ENCODE results near the gene SMAGP.
A peak's percentile ranks its signal among the peaks of the same experiment; 100 is the strongest.

Gene SMAGP

GRCh38 chr12:51209259-51209658 lies 61.0 kb downstream of the SMAGP start:
- WGBS, 2 donors (ENCODE audit: extremely low coverage in 2 of 2, insufficient read length in 2 of 2, insufficient replicate concordance in 1 of 2) = no CpG with 5 or more reads among the region's 2 CpGs
- no peaks in the 10 kb centered on the region for H3K27me3 ChIP-seq (ENCODE audit: control insufficient read depth in 3 of 3, insufficient read depth in 3 of 3, low read depth in 1 of 3, low read length in 3 of 3)
- no peaks in the 10 kb centered on the region for H3K36me3 ChIP-seq (replicated peaks in 1 of 2; ENCODE audit: control insufficient read depth in 2 of 2, insufficient read depth in 2 of 2, low read length in 2 of 2)
- H3K9me3 ChIP-seq (replicated peaks in 1 of 2; ENCODE audit: control insufficient read depth in 2 of 2, insufficient read depth in 1 of 2, low read depth in 1 of 2, low read length in 2 of 2) = no peaks in the 10 kb centered on the region
- H3K9ac ChIP-seq (ENCODE audit: low read depth, low read length, poor library complexity) = no peak overlapping the region
- H2BK12ac ChIP-seq (ENCODE audit: low read length) = no peak overlapping the region
- H3K18ac ChIP-seq (ENCODE audit: low read length) = no peak overlapping the region
- no peak overlapping the region for H4K91ac ChIP-seq (ENCODE audit: low read depth, low read length, poor library complexity)
- H2AK5ac ChIP-seq (ENCODE audit: low read depth, low read length) = no peak overlapping the region
- H3K79me1 ChIP-seq (ENCODE audit: low read depth, low read length) = no peaks in the 10 kb centered on the region
- no peaks in the 10 kb centered on the region for H3K4me1 ChIP-seq (ENCODE audit: control insufficient read depth in 2 of 2, insufficient read depth in 1 of 2, low read depth in 1 of 2, low read length in 2 of 2)
- no peak for DNase-seq (ENCODE audit: low spot score)
- H3K4me3 ChIP-seq (ENCODE audit: low read length in 2 of 2) = no peak overlapping the region
- no peak overlapping the region for H2BK5ac ChIP-seq (ENCODE audit: low read length)
- H2BK15ac ChIP-seq (ENCODE audit: low read length) = no peak overlapping the region
- H2BK120ac ChIP-seq (ENCODE audit: low read depth, low read length) = no peak overlapping the region
- no peak overlapping the region for H3K27ac ChIP-seq (replicated peaks; ENCODE audit: low read length)
- no peak overlapping the region for H4K8ac ChIP-seq (ENCODE audit: low read depth, low read length)
- no peak overlapping the region for H3K23ac ChIP-seq (ENCODE audit: low read depth, low read length, poor library complexity)
- H2AFZ ChIP-seq (ENCODE audit: low read length) = no peak overlapping the region
- H3K4ac ChIP-seq (ENCODE audit: low read length) = no peak overlapping the region
- no peak overlapping the region for H3K14ac ChIP-seq (ENCODE audit: low read length)
- no peak overlapping the region for H3K4me2 ChIP-seq (ENCODE audit: insufficient read depth, low read length, poor library complexity, severe bottlenecking)

- no peak overlapping the region for H2BK5ac ChIP-seq (ENCODE audit: low read length)
- no peak overlapping the region for H3K23ac ChIP-seq (ENCODE audit: low read depth, low read length, poor library complexity)
- no peaks in the 10 kb centered on the region for H3K4me1 ChIP-seq (ENCODE audit: control insufficient read depth in 2 of 2, insufficient read depth in 1 of 2, low read depth in 1 of 2, low read length in 2 of 2)
- no peak overlapping the region for H2BK12ac ChIP-seq (ENCODE audit: low read length)
- H3K18ac ChIP-seq (ENCODE audit: low read length) = no peak overlapping the region
- no peak overlapping the region for H3K9ac ChIP-seq (ENCODE audit: low read depth, low read length, poor library complexity)
- H2BK15ac ChIP-seq (ENCODE audit: low read length) = no peak overlapping the region
- H2BK120ac ChIP-seq (ENCODE audit: low read depth, low read length) = no peak overlapping the region
- H4K8ac ChIP-seq (ENCODE audit: low read depth, low read length) = no peak overlapping the region
- H3K27ac ChIP-seq (replicated peaks; ENCODE audit: low read length) = no peak overlapping the region
- H3K4me3 ChIP-seq (ENCODE audit: low read length in 2 of 2) = no peak overlapping the region
- no peaks in the 10 kb centered on the region for H3K79me1 ChIP-seq (ENCODE audit: low read depth, low read length)
- H3K4ac ChIP-seq (ENCODE audit: low read length) = no peak overlapping the region
- no peaks in the 10 kb centered on the region for H3K9me3 ChIP-seq (replicated peaks in 1 of 2; ENCODE audit: control insufficient read depth in 2 of 2, insufficient read depth in 1 of 2, low read depth in 1 of 2, low read length in 2 of 2)
- H3K14ac ChIP-seq (ENCODE audit: low read length) = no peak overlapping the region
- no peak overlapping the region for H3K4me2 ChIP-seq (ENCODE audit: insufficient read depth, low read length, poor library complexity, severe bottlenecking)
- no peaks in the 10 kb centered on the region for H3K27me3 ChIP-seq (ENCODE audit: control insufficient read depth in 3 of 3, insufficient read depth in 3 of 3, low read depth in 1 of 3, low read length in 3 of 3)
- H4K91ac ChIP-seq (ENCODE audit: low read depth, low read length, poor library complexity) = no peak overlapping the region
- H2AK5ac ChIP-seq (ENCODE audit: low read depth, low read length) = no peak overlapping the region
- DNase-seq (ENCODE audit: low spot score) = no peak
- H3K36me3 ChIP-seq (replicated peaks in 1 of 2; ENCODE audit: control insufficient read depth in 2 of 2, insufficient read depth in 2 of 2, low read length in 2 of 2) = no peaks in the 10 kb centered on the region
- H2AFZ ChIP-seq (ENCODE audit: low read length) = no peak overlapping the region
- WGBS, 2 donors (ENCODE audit: extremely low coverage in 2 of 2, insufficient read length in 2 of 2, insufficient replicate concordance in 1 of 2) = no CpG with 5 or more reads among the region's 7 CpGs
These were observed 62.1 kb downstream of the SMAGP start for GRCh38 chr12:51208016-51208660.

GRCh38 chr12:51205350-51205749 lies 64.9 kb downstream of the SMAGP start:
- H3K27ac ChIP-seq (replicated peaks; ENCODE audit: low read length) = no peak overlapping the region

GRCh38 chr12:51202718-51203117 lies 67.5 kb downstream of the SMAGP start:
- Histone ChIP-seq H3K18ac (ENCODE audit: low read length) (no peak overlapping the region), H2AK5ac (ENCODE audit: low read depth, low read length) (no peak overlapping the region), H3K9ac (ENCODE audit: low read depth, low read length, poor library complexity) (no peak overlapping the region), H4K8ac (ENCODE audit: low read depth, low read length) (no peak overlapping the region), H2BK15ac (ENCODE audit: low read length) (no peak overlapping the region), H3K36me3 (replicated peaks in 1 of 2; ENCODE audit: control insufficient read depth in 2 of 2, insufficient read depth in 2 of 2, low read length in 2 of 2) (no peaks in the 10 kb centered on the region), H3K14ac (ENCODE audit: low read length) (no peak overlapping the region), H3K4ac (ENCODE audit: low read length) (no peak overlapping the region), H3K79me1 (ENCODE audit: low read depth, low read length) (no peaks in the 10 kb centered on the region), H2BK120ac (ENCODE audit: low read depth, low read length) (no peak overlapping the region), H3K4me3 (ENCODE audit: low read length in 2 of 2) (no peak overlapping the region), H3K27ac (replicated peaks; ENCODE audit: low read length) (no peak overlapping the region), H3K9me3 (replicated peaks in 1 of 2; ENCODE audit: control insufficient read depth in 2 of 2, insufficient read depth in 1 of 2, low read depth in 1 of 2, low read length in 2 of 2) (no peaks in the 10 kb centered on the region), H4K91ac (ENCODE audit: low read depth, low read length, poor library complexity) (no peak overlapping the region), H2AFZ (ENCODE audit: low read length) (no peak overlapping the region), H3K4me1 (ENCODE audit: control insufficient read depth in 2 of 2, insufficient read depth in 1 of 2, low read depth in 1 of 2, low read length in 2 of 2) (peaks cover 0 to 3% of the 10 kb centered on the region in 2 donors), H2BK12ac (ENCODE audit: low read length) (no peak overlapping the region), H3K27me3 (ENCODE audit: control insufficient read depth in 3 of 3, insufficient read depth in 3 of 3, low read depth in 1 of 3, low read length in 3 of 3) (no peaks in the 10 kb centered on the region), H3K4me2 (ENCODE audit: insufficient read depth, low read length, poor library complexity, severe bottlenecking) (no peak overlapping the region), H3K23ac (ENCODE audit: low read depth, low read length, poor library complexity) (no peak overlapping the region), H2BK5ac (ENCODE audit: low read length) (no peak overlapping the region)
- no peak for DNase-seq (ENCODE audit: low spot score)
- WGBS, 2 donors (ENCODE audit: extremely low coverage in 2 of 2, insufficient read length in 2 of 2, insufficient replicate concordance in 1 of 2) = no CpG with 5 or more reads among the region's 5 CpGs

More at GRCh38 chr12:51205350-51205749, 64.9 kb downstream of the SMAGP start:
- H2BK5ac ChIP-seq (ENCODE audit: low read length) = no peak overlapping the region
- no peaks in the 10 kb centered on the region for H3K27me3 ChIP-seq (ENCODE audit: control insufficient read depth in 3 of 3, insufficient read depth in 3 of 3, low read depth in 1 of 3, low read length in 3 of 3)
- no peak overlapping the region for H2AK5ac ChIP-seq (ENCODE audit: low read depth, low read length)
- H4K91ac ChIP-seq (ENCODE audit: low read depth, low read length, poor library complexity) = no peak overlapping the region
- no peak for DNase-seq (ENCODE audit: low spot score)
- H2BK12ac ChIP-seq (ENCODE audit: low read length) = no peak overlapping the region
- no peak overlapping the region for H2BK15ac ChIP-seq (ENCODE audit: low read length)
- no peak overlapping the region for H3K4ac ChIP-seq (ENCODE audit: low read length)
- no peak overlapping the region for H2AFZ ChIP-seq (ENCODE audit: low read length)
- no peaks in the 10 kb centered on the region for H3K4me1 ChIP-seq (ENCODE audit: control insufficient read depth in 2 of 2, insufficient read depth in 1 of 2, low read depth in 1 of 2, low read length in 2 of 2)
- no peak overlapping the region for H4K8ac ChIP-seq (ENCODE audit: low read depth, low read length)
- H3K4me3 ChIP-seq (ENCODE audit: low read length in 2 of 2) = no peak overlapping the region
- no peaks in the 10 kb centered on the region for H3K79me1 ChIP-seq (ENCODE audit: low read depth, low read length)
- H3K9ac ChIP-seq (ENCODE audit: low read depth, low read length, poor library complexity) = no peak overlapping the region
- no peaks in the 10 kb centered on the region for H3K36me3 ChIP-seq (replicated peaks in 1 of 2; ENCODE audit: control insufficient read depth in 2 of 2, insufficient read depth in 2 of 2, low read length in 2 of 2)
- no peak overlapping the region for H2BK120ac ChIP-seq (ENCODE audit: low read depth, low read length)
- no peak overlapping the region for H3K14ac ChIP-seq (ENCODE audit: low read length)
- H3K9me3 ChIP-seq (replicated peaks in 1 of 2; ENCODE audit: control insufficient read depth in 2 of 2, insufficient read depth in 1 of 2, low read depth in 1 of 2, low read length in 2 of 2) = no peaks in the 10 kb centered on the region
- no peak overlapping the region for H3K4me2 ChIP-seq (ENCODE audit: insufficient read depth, low read length, poor library complexity, severe bottlenecking)
- H3K23ac ChIP-seq (ENCODE audit: low read depth, low read length, poor library complexity) = no peak overlapping the region
- no CpG with 5 or more reads among the region's 6 CpGs for WGBS, 2 donors (ENCODE audit: extremely low coverage in 2 of 2, insufficient read length in 2 of 2, insufficient replicate concordance in 1 of 2)
- H3K18ac ChIP-seq (ENCODE audit: low read length) = peak overlapping the region; percentile 51

Data from neuronal stem cell (in vitro differentiated cells).